ENCODE data around the gene PSMD13. TPM values are rescaled to one million over a fixed set of nuclear protein-coding genes. Genes with fewer than 3 reads are reported as not detected.

PSMD13 gene
- total RNA-seq, 1 experiment from 2014 or later: 141 TPM

DNA sequence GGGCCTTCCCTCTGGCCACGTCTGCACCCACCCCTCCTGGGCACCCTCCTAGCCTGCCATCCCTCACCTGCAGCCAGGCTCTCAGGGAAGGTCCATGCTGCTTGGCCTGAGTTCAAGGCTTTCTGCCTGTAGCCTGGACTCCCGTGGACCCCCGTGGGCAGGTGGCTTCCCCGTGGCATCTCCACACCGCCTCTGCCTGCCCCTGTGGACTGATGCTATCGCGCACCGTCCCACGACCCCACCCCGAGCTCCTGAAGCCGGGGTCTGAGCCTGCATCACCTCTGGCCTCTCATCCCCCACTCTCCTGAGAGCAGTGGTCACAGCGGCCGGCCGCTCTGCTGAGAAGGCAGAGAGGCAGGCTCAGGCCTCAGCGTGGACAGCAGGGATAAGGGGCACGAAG lies 58.0 kb downstream of the PSMD13 start:
- Histone ChIP-seq H3K4me1 (ENCODE audit: insufficient read depth, low read length) (no peaks in the 10 kb centered on the region), H2BK5ac (ENCODE audit: insufficient read length, low read length) (no peak overlapping the region), H3K79me2 (ENCODE audit: insufficient read depth, low read length) (no peaks in the 10 kb centered on the region), H3K9me3 (ENCODE audit: control insufficient read depth, low read depth, low read length) (no peaks in the 10 kb centered on the region), H2BK12ac (ENCODE audit: insufficient read length, low read depth, low read length) (no peak overlapping the region), H3K4me2 (ENCODE audit: insufficient read depth, insufficient read length, low read length) (no peak overlapping the region), H3K23me2 (ENCODE audit: insufficient read length, low read depth, low read length, poor library complexity, severe bottlenecking) (no peaks in the 10 kb centered on the region), H3K56ac (ENCODE audit: insufficient read length, low read depth, low read length) (no peak overlapping the region), H4K8ac (replicated peaks; ENCODE audit: insufficient read length, low read depth, low read length) (no peak overlapping the region), H3K4ac (ENCODE audit: low read depth, low read length) (no peak overlapping the region), H2AK5ac (ENCODE audit: insufficient read length, low read length) (no peak overlapping the region), H2AFZ (ENCODE audit: low read length) (no peak overlapping the region), H3K23ac (ENCODE audit: insufficient read length, low read depth, low read length) (no peak overlapping the region), H4K5ac (ENCODE audit: insufficient read length, low read depth, low read length) (no peak overlapping the region), H3K18ac (ENCODE audit: insufficient read length, low read depth, low read length) (no peak overlapping the region), H2BK15ac (ENCODE audit: low read depth, low read length) (no peak overlapping the region), H3T11ph (ENCODE audit: low read length) (no peak overlapping the region), H3K27me3 (ENCODE audit: insufficient read depth, low read length) (no peaks in the 10 kb centered on the region), H2BK20ac (ENCODE audit: low read depth, low read length, poor library complexity, severe bottlenecking) (no peak overlapping the region), H4K91ac (ENCODE audit: insufficient read length, low read depth, low read length) (no peak overlapping the region), H3K79me1 (ENCODE audit: insufficient read depth, low read depth, low read length, poor library complexity, severe bottlenecking) (no peaks in the 10 kb centered on the region), H3K9ac (ENCODE audit: extremely low read depth, insufficient read length, low read length) (no peak overlapping the region), H4K20me1 (ENCODE audit: control insufficient read depth, insufficient read depth, insufficient read length) (no peaks in the 10 kb centered on the region), H3K14ac (ENCODE audit: insufficient read depth, low read length) (no peak overlapping the region), H3K27ac (ENCODE audit: insufficient read length, low read depth, low read length) (no peak overlapping the region), H2BK120ac (ENCODE audit: low read depth, low read length, poor library complexity, severe bottlenecking) (no peak overlapping the region)
- no CpG with 5 or more reads among the region's 16 CpGs for WGBS (ENCODE audit: extremely low coverage, insufficient read length, low lambda C conversion rate)
- no peak overlapping the region for H3K27ac Mint-ChIP-seq
- no peaks in the 10 kb centered on the region for H3K27me3 Mint-ChIP-seq (ENCODE audit: low read depth)
- no peak for DNase-seq
- peaks cover 18 to 26% of the 10 kb centered on the region in 2 experiments for H3K4me1 Mint-ChIP-seq
- TF ChIP-seq, protein P1, sequence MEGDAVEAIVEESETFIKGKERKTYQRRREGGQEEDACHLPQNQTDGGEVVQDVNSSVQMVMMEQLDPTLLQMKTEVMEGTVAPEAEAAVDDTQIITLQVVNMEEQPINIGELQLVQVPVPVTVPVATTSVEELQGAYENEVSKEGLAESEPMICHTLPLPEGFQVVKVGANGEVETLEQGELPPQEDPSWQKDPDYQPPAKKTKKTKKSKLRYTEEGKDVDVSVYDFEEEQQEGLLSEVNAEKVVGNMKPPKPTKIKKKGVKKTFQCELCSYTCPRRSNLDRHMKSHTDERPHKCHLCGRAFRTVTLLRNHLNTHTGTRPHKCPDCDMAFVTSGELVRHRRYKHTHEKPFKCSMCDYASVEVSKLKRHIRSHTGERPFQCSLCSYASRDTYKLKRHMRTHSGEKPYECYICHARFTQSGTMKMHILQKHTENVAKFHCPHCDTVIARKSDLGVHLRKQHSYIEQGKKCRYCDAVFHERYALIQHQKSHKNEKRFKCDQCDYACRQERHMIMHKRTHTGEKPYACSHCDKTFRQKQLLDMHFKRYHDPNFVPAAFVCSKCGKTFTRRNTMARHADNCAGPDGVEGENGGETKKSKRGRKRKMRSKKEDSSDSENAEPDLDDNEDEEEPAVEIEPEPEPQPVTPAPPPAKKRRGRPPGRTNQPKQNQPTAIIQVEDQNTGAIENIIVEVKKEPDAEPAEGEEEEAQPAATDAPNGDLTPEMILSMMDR (conservative IDR thresholded peaks at IDR 0.05): no peak
- H3K36me3 Mint-ChIP-seq (ENCODE audit: insufficient read depth in 1 of 3, low read depth in 3 of 3): peaks cover 19 to 40% (median 23%) of the 10 kb centered on the region in 3 experiments
- H3K9me3 Mint-ChIP-seq: no peaks in the 10 kb centered on the region
- H3K4me3 Mint-ChIP-seq: no peak overlapping the region

Data from H9 (cell line).